Activated CD4-positive, alpha-beta T cell treated with anti-CD3 and anti-CD28 coated beads, Interleukin-2, Interleukin-6, amounts not matched to agents 100 ng/mL and 50 ng/mL, durations not matched to agents 16 hours and 8 hours (primary cell): ENCODE data around the gene RHCE.
A peak's percentile ranks its signal among the peaks of the same experiment; 100 is the strongest.
"Not testable (repeated sequence)": the region's sequence is repeated elsewhere in the genome, so short reads cannot be mapped to it uniquely, and the experiment has no call there.

Experiments
- DNase-seq: peaks from one replicate; pipeline ENCODE4 v3.0.0-alpha.2; 2020

RHCE gene

DNA sequence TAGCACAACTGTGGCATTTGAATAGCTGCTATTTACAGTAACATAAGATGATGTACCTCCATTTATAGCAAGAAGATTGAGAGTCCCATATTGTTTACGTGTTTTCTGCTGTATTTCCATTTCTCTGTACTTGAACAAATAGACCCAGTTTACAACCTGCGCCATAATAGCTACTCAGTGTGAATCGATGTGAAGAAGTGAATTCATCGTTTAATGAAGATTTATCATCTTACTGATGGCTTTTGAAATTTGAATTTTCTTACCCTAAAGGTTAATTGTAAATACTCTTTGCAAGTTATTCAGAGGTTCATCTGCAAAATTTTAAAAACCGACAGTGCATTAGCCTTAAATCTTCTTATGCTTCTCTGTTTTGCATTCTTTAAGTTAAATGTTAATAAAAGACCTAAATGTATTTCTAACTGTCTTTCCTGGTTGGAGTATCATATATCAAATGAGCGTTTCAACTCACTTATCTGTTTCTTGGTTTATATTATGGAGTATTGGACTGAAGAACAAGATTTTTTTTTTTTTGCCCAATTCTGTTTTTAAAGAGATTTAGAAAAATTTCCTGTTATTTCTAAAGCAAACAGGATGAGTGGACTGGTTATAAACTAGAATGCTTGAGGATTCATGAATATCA is 12.2 kb upstream of the RHCE start:
- no peak for DNase-seq

DNA sequence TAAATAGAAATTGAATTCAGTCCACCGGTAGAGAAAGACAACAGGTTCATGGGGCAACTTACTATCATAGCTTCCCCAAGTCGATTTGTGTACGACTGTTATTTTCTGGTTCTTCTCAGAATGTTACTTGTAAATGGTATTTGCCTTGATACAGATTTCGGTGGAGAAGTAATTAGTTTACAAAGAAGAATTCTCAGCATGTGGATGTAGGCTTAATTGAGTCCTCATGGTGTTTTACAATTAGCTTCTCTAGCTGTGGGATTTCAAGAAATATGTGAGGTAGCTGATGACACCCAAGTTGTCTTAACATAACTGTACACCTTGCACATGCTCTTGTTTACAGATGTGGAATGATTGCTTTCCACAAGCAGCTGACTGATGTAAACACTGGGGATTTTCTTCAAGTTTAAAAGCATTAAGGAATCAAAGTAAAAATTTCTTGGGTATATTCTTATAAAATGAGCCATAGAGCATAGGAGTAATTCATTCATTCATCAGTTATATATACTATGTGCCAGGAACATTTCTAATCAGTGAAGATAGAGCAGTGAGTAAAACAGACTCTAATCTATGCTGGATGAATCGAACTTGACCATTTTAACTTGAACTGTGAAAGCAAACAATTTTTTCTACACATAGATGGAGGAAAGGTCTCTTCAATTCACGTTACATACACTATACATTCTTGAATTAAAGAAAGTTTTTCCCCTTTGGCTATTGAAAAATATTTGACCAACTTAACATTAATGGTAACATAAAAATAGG is 11.5 kb upstream of the RHCE start:
- no peak for DNase-seq

GRCh38 chr1:25430967-25431881 is 10.6 kb upstream of the RHCE start:
- DNase-seq = no peak

DNA sequence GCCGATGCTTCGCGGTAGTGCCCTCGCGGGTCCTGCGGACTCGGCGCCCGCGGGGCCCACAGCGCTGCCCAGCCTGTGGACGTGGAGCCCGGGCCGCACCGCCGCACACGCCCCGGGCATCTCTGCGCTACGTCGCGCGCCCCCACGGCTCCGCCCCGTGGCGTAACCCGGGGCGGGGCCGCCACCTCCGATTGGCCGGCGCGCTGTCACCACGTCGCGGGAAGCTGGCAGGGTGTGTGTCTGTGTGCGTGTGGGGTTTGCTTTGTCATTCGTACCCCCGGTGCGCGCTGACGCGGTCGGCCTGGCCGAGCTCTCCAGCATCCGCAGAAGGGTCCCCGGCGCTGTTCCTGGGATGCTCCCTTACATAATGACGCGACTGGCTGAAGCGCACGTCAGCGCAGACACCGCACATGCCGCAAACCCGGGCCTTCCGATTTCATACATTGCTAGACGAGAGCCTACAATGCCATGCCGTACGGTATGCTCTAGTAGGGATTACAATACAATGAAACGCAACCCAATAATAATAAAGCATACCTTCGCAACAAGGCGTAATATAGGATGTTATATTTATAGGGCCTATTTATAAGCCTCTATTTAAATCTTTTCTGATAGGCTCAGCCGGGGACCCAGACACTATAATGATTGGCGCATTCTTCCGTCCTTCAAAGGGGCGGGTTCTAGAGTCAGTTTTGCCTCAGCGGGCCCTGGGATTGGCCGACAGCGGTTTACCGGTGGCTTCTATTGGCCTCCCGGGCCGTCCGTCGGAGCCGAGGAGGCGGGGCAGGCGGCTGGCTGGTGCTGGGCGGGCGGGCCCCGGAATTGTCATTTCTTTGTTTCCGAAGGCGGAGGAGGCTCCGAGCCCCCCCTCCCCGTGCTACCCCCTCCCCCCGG is 9.7 kb upstream of the RHCE start, which contains the start of gene MACO1:
Gene MACO1 (plus strand): TSS at position 825 of the 894 bp plus-strand sequence. CDS start 202 bp downstream, outside the sequence.
- DNase-seq = peak; percentile 98

DNA sequence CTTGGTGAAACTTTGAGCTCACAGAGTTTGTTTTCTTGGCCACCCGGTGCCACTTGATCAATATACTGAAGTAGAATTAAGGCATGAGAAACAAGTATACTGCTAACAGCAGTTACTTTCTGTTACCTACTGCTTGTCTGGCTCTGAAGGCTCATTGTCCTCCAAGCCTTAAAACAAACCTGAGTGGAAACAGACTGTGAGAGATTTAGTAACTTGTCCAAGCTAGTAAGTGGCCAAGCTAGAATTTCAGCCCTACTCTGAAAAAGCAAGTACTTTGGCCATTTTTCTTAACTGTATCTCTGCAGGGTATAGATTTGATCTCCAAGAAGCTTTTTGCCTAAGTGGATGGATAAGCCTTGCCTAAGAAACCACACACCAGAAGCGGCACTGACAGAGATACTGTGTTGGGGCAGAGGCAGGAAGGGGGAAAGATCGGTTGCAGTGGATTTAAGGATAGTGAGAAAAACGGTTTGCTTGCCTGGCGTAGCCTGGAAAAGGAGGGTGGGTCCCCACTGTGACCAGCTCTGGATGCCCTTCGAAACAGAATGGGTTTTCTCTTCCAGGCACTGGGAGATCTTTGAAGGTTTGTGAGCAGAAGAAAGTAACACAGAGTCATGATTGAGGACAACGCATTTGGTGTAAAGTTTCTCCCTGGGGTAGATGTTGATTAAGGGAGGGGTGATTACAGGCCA is 8.0 kb upstream of the RHCE start:
- DNase-seq = no peak

DNA sequence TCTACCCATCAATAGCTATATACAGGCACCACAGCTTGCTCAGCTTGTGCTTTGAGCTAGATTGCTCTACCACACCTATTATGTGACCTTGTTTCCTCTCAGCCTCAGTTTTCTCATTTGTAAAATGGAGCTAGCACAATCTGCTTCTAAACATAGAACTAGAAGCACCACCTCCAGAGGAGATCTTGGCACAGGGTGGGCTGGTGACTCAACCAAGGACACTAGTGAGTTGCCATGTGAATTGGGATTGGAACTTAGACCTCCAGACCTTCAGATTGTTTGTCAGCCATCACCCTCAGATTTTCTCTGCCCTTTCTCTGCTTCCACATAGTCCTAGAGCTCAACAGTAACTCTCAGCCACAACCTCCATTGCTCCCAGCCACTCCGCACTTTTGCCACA is 7.1 kb upstream of the RHCE start:
- DNase-seq = no peak

DNA sequence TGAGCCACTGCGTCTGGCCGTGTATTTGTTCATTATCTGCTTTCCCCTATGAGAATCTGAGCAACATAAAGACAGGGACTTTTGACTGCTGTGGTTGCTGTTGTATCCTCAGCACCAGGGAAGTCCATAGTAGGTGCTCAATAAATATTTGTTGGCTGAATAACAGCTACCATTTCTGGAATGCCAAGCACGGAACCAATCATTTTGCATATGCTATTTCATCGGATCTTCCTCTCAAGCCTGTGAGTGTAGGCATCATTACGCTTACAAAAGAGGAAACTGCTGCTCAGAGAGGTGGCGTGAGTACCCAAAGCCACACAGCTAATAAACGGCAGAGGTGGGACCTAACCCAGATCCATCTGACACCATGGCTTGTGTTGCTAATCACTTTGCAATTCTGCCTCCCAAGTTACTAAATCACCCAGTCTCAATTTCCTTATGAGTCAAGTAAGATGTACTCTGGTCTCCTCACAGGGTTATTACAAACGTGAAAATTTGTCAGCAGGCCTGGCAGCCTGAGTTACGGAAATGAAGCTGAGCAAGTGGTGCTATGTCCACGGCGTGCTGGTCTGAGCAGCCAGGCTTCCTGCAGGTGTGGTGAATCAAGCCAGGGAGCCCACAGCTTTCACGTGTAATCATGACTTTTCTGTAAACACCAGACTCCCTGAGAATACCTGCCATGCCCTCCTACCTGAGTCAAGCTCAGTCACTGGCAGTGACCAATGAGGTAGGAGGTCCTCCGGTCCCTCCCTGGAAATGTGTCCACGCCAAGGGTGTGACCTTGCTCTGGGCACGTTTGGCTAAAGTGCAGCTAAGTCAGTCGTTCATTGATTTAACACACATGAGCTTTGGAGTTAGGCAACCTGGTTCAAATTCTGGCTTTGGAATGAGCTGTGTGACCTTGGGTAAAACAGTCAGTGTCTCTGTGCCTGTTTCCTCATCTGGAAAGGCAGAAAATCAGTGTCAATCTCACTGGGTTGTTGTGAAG is 4.8 kb upstream of the RHCE start:
- peak; percentile 5 for DNase-seq

DNA sequence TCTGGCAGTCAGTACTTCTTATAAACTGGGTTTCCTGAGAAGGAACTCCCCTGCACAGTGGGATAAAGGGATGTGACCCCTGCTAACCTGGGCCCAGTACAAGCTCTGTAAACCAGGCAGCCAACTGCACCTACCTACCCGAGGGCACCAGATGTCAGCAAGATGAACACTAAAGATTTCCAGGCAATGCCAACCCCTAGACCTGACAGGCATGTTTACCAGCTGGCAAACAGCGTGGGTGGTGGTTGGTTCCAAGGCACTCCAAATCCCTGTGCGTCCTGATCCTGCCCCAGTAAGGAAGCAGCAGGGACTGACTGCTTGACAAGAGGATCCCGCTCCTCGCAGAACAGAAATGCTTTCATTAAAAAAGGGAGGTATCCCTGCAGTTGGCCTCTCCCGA is 2.6 kb upstream of the RHCE start:
- DNase-seq = not testable (repeated sequence)

DNA sequence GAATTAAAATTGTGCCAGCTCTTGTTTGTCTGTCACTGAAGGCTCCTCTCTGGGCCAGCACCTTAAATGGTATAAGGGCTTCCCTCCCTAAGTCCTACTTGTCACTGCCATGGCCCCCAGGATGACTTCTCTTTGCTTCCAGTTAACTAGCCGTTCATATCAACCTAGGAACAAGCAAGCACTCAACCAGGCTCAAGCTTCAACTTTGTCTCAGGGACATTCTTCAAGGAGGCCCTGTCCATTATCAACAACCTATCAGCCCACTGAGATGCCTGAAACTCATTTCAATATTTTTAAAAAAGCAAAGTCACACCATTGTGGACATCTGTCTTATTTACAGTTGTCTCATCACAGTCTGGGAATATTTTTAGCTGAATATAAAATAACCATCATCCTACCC is 1.3 kb downstream of the RHCE start:
- not testable (repeated sequence) for DNase-seq

DNA sequence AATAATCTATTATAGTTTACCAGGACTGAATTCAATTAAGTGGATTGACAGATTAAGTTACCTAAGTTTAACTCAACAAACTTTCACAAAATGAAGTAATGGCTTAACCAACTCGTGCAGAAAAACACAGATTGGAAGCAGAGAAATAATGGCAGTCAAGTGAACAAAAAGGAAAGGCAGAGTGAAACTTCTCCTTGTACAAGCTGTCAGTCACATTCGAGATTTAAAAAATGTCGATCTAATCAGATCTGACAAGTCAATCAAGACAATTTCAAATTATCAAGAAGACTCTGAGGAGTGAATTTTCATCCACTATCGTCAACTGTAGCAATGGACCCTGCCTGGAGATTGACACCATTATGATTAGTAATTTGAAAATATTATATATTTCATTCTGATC is 3.3 kb downstream of the RHCE start:
- not testable (repeated sequence) for DNase-seq

DNA sequence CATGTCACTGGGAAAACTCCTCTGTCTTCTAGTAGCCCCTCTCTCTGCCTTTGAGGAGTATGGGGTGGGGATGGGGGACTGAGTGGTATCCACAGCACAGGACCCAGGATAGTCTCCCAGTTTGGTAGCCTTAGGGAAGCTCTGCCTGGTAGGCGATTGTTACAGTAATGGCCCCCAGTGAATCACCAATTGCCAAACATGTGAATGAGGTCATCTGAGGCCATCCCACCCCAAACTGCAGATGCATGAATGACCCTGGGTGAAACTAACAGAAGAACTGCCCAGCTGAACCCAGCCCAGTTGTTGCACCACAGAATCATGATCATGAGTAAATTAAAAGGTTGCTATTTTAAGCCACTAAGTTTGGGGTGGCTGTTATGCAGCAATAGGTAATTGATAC is 6.0 kb downstream of the RHCE start:
- DNase-seq = not testable (repeated sequence)

GRCh38 chr1:25414157-25414556 is 6.5 kb downstream of the RHCE start:
- not testable (repeated sequence) for DNase-seq

DNA sequence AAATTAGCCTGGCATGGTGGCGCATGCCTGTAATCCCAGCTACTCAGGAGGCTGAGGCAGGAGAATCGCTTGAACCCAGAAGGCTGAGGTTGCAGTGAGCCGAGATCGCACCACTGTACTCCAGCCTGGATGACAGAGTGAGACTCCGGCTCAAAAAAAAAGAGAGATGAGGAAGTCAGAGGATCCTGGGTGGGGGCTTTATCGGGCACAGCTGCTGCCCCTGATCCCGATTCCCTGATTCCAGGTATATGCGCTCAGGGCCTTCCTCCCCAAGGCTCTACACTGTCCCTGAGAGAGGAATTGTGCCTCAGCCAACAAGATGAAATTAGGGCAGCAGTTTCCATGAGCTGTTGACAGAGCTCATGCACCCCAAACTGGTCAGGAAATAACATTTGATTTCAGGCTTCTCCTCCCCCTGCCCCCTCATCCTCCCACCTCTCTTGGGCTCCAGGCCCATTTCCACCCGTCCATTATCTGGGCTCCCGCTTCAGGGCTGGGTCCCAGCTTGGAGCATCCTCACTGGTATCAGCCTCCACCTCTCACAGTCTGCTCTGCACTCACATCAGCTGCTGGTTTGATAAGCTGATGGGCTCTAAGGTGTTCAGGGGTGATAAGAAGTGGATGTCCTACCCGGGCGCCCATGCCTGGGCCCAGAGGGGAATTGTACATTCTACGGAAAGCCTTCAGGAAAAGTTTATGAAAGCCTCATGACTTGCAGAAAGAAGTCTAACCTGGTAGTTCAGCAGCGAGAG is 7.6 kb downstream of the RHCE start:
- not testable (repeated sequence) for DNase-seq

DNA sequence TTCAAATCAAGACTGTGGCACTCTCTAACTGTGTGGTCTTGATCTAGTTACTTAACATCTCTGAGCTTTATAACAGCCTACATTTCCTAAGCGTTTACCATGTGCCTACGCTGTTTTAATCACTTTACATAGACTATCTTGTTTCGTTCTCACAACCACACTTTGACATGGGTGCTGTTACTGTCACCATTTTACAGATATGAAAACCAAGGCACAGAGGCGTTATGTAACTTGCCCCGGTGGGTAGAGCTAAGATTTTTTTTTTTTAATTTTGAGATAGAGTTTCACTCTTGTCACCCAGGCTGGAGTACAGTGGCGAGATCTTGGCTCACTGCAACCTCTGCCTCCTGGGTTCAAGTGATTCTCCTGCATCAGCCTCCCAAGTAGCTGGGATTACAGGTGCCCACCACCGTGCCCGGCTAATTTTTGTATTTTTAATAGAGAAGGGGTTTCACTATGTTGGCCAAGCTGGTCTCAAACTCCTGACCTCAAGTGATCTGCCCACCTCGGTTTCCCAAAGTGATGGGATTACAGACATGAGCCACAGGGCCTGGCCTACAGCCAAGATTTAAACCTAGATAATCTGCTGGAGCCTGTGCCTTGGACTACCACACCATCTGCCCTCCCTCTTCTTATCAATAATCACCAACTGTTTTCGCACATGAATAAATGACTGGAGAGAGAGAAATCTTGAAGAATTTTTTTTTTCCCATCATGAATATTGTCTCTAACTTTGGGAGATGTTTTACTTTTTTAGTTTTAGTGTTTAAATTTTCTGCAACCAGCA is 10.8 kb downstream of the RHCE start:
- not testable (repeated sequence) for DNase-seq

GRCh38 chr1:25405731-25406305 is 14.8 kb downstream of the RHCE start:
- DNase-seq = not testable (repeated sequence)

DNA sequence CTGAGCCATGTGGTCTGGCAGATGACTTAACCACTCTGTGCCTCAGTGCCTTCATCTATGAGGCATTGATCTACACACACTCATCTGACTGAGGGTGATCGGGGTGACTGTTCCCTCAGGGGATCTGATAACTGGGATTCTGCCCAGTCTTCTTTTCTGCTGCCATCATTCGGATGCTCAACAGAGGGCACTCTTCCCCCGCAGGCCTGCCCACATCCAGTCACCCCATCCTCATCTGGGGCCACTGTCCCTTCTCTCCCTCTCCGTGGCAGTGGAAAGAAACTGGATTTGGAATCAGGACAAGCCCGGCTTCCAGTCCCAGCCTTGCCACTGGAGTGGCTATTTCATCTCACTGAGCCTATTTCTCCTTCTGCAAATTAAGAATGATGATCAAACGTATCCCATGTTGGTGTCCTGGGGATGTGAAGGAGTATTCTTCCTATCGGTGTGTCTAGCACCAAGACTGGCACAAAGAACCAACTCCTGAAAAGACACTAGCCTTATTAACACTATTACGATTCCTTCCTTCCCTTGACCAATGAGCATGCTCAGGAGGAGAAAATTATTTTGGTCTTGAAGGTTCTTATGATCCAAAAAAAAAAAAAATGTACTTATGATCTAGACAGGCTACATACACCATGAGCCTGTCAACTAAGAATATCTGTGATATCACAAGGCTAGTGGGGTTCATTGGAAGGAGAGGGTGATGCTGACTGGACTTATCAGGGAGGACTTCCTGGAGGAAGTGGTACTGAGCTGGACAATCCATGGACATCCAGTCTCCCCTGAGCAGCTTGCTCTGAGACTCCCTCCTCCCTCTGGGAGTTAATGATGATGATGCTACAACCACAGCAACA is 17.4 kb downstream of the RHCE start:
- DNase-seq = peak; percentile 4

DNA sequence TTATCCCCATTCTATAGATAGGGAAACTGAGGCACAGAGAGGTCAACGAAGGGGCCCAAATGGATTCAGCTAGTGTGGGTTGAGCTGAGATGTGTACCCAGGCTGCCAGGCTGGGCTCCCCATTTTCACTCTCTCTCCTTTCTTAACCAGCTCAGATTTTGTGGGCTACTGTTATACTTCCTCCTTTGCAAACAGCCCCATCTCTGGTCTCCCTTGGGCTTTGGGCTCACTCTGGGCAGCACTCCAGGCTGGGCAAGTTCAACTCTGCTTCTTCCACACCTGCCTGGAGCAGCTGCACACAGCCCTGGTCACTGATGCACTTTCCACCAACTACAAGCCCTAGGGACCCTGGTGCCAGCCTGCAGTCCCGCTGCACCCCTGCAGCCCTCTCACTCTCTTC is 22.5 kb downstream of the RHCE start:
- not testable (repeated sequence) for DNase-seq
